HT1080 (cell line): ENCODE measurements around the gene P4HA3. TPM values are rescaled to one million over a fixed set of nuclear protein-coding genes. Genes with fewer than 3 reads are reported as not detected.
"Not testable (repeated sequence)": the region's sequence is repeated elsewhere in the genome, so short reads cannot be mapped to it uniquely, and the experiment has no call there.

Experiments used
- DNase-seq: peaks from one replicate; pipeline ENCODE4 v3.0.0-alpha.2; 2015; ENCODE audit warnings: low read depth
- polyA plus RNA-seq, 2 experiments: library from polyadenylated mRNA; depleted of rRNA; stranded (reverse); fragments of >200 nt; gene quantifications; 2 replicates each; pipeline ENCODE4 v1.2.3, GENCODE V29; 2015
- total RNA-seq: library from RNA; depleted of rRNA; stranded (reverse); fragments of >200 nt; shearing (Covaris generic); gene quantifications from 2 replicates; pipeline ENCODE4 v1.2.3, GENCODE V29; 2014; rRNA removed

P4HA3 gene
- total RNA-seq = 0.74 and 1.1 TPM in 2 replicates
- polyA plus RNA-seq (2015; cell fraction: cytosol; rRNA removed) = 2.5 and 3.1 TPM in 2 replicates
- polyA plus RNA-seq (2015; cell fraction: nucleus; rRNA removed) = 2.1 and 2.3 TPM in 2 replicates

- DNase-seq = no peak
These were observed at the start of gene P4HA3 for GRCh38 chr11:74311352-74311926. P4HA3 (minus strand) TSS chr11:74311640; CDS start chr11:74311611, 29 bp downstream.

DNA sequence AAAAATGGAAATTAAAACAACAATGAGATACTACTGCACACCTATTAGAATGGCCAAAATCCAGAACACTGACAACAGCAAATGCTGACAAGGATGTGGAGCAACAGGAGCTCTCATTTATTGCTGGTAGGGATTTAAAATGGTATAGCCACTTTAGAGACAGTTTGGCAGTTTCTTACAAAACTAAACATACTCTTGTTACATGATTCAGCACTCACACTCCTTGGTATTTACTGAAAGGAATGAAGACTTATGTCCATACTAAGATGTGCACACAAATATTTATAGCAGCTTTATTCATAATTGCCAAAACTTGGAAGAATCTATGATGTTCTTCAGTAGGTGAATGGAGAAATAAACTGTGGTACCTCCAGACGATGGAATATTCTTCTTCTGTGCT lies 46.0 kb upstream of the P4HA3 start:
- DNase-seq = no peak

- DNase-seq = no peak
These were observed 44.2 kb upstream of the P4HA3 start for GRCh38 chr11:74355626-74356025.

- no peak for DNase-seq
These were observed 42.6 kb upstream of the P4HA3 start for GRCh38 chr11:74354036-74354435.

- no peak for DNase-seq
These were observed 35.9 kb upstream of the P4HA3 start for GRCh38 chr11:74347381-74347780.

DNA sequence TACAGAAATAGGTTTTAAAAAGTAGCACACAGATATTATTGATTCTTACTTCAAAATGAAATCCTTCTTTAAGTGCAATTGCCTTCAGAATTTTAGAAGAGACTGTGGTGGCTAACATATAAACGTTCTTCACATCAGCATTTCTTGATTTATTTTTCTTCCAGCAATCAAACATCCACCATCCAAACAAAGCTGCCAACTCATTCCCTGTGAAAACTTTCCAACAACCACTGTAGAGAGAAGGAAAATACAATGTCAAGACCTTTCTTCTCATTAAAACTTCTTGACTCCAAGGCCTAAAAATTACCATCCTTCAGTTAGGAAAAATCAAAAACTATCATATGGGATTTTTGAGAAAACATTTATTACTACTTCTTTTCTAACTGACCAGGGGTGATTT lies 34.0 kb upstream of the P4HA3 start:
- DNase-seq = no peak

GRCh38 chr11:74341921-74342320 lies 30.5 kb upstream of the P4HA3 start:
- DNase-seq = no peak

DNA sequence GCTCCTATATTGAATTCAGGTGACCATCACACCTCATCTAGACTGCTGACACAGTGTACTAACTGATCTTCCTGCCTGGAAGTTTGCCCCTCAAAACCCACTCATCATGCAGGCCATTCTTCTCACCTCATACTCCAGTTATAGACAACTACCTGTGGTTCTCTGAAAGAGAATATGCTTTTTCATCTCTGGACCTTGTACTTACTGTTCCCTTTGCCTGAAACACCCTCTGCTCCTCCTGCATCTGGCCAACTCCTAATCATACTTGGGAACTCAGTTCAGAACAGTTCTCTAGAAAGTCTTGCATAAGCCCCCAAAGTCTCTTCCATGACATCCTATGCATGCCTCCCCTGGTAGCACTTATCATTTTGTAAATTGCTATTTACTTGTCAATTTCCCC lies 28.2 kb upstream of the P4HA3 start:
- no peak for DNase-seq

DNA sequence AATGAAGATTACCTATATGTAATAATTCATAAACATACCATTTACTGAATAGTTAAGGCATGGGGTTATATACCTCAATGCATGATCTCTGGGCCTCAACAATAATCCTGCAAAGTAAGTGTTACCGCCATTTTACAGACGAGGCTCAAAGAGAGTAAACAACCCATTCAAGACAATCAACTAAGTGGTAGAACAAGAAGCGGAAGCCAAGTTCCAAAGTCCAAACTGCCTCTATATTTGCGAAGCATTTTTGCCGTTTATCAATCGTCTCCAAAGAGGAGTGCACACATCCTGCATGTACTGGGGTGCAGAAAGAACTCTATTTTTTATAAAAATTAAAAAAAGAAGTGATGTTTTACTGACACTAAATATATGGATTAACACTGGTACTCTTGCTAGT lies 27.5 kb upstream of the P4HA3 start:
- DNase-seq = no peak

DNA sequence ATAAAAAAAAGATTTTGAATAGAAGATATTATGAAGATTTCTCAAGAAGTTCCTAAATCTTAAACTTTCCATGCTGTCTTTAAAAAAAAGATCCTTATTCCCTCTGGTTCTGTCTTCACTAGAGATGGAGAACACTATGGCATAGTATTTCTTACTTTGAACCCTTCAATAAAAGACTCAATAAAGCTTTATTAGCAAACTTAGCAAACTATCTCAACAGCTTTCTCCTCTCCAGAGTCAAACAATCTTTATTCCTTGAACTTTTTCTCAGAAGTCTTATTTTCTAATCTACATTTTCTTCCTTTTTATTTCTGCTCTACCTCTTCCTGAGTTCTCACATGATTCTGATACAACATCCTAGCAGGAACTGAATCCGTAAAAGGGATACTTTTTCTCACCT lies 21.8 kb upstream of the P4HA3 start:
- DNase-seq = no peak

GRCh38 chr11:74332291-74332690 lies 20.9 kb upstream of the P4HA3 start:
- DNase-seq = no peak

- DNase-seq = not testable (repeated sequence)
These were observed 19.6 kb upstream of the P4HA3 start for GRCh38 chr11:74331000-74331399.

DNA sequence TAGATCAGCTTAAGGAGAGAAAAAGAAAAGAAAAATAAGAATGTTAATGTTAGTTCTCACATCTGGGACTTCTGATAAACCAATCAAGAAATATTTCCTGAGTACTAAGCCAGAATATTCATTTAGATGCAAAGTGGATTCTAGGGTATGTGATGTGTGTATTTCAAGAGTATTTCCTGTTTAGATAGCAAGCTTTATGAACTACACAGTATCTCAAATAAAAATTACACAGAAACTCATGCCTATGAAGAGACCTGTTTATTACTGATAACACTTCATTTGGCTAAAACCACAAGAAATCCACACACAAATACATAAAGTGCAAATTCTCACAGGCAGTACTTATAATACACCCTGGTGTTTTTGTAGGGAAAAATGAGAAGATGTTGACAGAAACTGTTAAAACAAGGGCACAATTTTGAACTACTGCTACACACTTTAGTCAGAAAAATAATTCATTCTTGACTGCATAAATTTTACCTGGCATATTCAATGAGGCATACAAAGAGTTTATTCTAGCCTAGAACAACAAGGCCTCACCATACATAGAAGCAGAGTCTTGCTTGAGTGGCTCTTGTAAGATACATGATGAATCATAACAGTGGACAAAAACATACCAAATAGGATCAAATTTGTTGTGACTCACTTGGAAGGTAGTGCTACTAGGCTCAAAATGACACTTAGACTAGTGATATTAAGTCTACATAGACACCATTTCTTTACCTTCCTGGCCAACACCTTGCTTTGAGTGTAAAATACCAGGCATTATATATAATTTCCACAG lies 18.8 kb upstream of the P4HA3 start:
- peak; percentile 77 for DNase-seq

- DNase-seq = no peak
These were observed 15.6 kb upstream of the P4HA3 start for GRCh38 chr11:74327076-74327475.

- no peak for DNase-seq
These were observed 15.2 kb upstream of the P4HA3 start for GRCh38 chr11:74326665-74327064.

DNA sequence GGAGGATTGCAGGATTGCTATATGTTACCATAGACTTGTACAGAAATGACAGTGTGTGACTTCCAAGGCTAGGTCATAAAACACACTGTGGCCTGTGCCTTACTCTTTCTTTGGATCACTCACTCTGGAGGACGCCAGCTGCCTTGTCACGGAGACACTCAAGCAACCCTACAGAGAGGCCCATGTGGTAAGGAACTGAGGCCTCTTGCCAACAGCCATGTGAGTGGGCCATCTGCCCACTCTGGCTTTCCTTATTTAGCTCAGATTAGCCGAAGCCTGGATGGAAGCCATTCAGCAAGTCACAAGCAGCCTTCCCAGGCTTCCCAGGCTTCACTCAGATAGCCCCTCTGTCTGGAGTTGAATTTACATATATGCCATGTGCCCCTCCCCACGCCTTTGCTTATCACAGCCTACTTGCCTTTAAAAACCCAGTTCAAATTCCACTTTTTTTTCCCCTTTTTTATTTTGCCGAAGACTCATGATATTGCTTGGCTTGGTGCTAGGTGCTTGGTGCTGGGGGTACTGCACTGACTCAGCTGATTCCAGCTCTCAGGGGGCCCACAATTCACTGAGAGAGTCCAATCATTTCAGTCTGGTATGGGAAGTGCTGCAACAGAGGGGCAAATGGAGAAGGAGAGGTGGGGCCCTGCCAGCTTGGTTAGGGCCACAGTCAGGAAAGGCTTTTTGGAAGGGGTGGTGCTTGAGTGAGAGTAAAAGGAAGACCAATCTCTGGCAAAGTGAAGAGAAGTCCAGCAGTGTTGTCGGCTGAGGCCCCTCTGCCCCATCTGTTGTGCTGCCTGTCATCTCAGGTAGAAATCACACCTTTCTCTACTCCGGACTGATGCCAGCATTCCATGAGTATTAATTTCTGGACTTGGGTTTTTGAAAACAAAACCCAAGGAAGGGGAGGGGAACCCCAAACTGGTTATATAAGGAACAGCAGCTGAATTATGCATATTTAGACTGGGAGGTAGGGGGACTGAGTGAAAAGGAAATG lies 14.5 kb upstream of the P4HA3 start:
- DNase-seq = no peak

- no peak for DNase-seq
These were observed 11.2 kb upstream of the P4HA3 start for GRCh38 chr11:74322667-74323066.

DNA sequence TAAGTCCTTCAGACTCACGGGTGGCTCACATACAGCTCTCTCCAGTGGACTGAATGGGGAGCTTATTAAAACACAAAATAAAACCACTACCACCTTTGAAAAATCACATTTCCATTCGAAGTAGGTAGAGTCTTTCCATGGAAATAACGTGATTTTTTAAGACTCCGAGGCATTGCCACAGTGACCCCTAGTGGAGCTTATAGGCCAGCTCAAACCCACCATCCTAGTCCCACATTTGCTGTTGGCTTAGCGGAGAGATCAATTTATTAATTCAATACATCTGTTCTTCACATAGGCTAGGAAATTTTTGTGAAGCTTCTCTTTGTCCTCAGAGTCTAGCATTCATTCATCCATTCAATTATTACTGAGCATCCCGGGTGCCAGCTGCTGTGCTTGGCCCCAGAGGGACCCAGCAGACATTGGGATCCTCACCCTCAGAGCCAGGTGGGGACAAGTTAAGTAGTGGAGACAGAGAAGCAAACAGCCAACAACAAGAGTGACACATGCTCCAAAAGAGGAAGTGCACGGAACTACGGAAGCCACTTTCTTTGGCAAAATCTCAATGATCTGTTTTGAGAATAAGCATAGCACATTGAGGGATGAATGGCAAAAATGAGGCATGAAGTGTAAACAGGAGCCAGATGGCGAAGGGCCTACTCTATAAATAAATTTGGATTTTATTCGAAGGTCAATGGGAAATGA lies 10.2 kb upstream of the P4HA3 start:
- DNase-seq = peak; percentile 51

DNA sequence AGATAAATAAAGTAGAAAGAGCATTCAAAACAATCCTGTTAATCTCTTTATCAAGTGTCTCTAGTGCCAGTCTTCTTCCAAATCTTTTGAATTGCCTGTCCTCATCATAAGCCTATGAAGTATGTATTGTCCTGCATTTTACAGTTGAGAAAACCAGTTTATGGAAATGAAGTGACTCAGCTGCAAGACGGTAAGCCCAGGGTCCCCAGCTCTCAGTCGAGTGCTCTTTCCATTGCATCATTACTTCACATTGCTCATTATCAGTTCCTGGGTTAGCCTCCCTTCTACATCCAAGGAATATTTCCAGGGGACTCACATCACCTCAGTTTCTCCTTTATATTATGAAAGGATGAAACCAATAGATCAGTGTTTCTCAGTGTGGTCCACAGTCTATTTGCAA lies 9.1 kb upstream of the P4HA3 start:
- DNase-seq = no peak

GRCh38 chr11:74319139-74319816 lies 7.8 kb upstream of the P4HA3 start:
- peak; percentile 93 for DNase-seq
